Stimulated activated CD8-positive, alpha-beta memory T cell treated with anti-CD3 and anti-CD28 coated beads, Interleukin-12 subunit alpha, Interleukin-12 subunit beta, amount 100 ng/mL, for 4 hours (primary cell): Measurements from ENCODE around the gene HIVEP3.

Experiments used
- DNase-seq: peaks from one replicate; pipeline ENCODE4 v3.0.0-alpha.2; 2020; ENCODE audit warnings: low read depth

Gene HIVEP3

DNA sequence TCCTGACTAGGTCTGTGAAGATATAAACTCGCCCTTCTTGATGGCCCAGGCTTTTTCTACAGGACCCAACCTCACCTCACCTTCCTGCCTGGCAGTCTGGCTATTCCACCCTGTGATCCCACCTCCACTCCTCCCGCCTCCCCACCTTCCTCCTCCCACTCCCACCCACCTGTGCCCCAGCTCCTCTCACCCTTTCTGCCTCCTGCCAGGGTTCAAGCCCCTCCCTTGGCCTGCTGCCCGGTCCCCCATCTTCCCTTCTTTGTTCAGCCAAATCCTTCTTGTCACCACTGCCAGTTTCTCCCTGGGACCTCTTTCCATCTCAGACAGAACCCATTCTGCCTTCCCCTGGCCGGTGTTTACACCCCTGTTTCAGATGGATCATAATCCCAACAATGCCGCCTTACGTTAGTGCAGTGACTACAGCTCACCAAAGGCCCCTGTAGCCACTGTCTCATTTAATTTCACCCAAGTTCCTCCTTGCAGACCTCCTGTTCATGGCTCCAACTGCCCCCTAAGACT lies 306.7 kb downstream of the HIVEP3 start:
- DNase-seq = no peak

DNA sequence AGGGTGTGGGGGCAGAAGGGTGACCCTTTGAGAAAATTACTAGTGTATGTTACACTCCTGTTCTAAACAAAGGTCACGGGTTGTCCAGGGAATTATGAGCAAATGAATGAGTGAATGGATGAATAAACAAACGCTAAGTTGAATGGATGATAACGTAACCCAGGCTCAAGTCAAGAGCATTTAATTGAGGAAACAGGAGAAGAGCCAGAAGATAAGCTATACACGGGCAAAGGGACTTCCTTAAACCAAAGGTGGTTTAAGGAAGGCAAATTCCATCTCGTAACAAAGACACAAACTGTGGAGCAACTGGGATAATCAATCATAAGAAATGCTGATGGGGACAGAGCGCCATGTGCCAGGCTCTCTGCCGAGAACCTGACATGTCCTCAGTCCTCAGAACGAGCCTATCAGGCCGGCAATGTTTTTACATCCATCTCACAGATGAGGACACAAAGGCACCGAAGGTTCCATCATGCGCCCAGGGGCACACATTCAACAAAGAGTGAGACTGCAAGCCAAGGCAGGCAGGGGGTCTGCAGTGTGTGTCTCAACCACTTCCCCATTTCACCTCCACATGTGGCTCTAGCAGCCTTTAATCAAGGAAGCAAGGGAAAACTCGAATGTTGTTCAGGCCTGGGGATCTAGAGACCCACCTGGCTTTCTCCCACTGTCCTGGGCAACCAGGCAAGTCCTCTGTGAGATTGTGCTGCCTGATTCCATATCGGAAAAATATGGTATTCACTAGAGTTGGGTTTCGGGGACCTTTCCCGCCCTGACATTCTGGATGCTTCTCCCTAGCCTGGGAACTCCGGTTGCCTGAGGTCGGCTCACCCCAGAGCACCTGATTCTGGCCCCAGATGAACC lies 307.4 kb downstream of the HIVEP3 start:
- DNase-seq = no peak

DNA sequence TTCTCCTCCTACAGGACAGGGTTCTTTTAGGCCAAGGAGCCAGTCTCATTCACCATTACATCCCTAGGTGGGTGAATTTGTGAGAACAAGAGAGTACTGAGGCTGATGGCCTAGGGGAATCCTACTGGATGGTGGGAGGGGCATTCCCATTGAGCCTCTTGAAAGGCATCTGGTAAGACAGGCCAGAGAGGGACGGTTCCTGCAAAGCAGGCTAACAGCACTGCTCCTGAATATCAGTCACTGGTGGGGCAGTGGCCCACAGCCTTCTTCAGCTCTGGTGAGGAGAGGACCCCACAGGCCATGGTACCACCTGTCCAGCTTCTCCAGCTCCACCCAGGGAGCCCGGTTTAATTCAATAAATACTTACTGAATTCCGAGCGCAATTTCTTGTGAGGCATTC lies 308.4 kb downstream of the HIVEP3 start:
- DNase-seq = no peak

DNA sequence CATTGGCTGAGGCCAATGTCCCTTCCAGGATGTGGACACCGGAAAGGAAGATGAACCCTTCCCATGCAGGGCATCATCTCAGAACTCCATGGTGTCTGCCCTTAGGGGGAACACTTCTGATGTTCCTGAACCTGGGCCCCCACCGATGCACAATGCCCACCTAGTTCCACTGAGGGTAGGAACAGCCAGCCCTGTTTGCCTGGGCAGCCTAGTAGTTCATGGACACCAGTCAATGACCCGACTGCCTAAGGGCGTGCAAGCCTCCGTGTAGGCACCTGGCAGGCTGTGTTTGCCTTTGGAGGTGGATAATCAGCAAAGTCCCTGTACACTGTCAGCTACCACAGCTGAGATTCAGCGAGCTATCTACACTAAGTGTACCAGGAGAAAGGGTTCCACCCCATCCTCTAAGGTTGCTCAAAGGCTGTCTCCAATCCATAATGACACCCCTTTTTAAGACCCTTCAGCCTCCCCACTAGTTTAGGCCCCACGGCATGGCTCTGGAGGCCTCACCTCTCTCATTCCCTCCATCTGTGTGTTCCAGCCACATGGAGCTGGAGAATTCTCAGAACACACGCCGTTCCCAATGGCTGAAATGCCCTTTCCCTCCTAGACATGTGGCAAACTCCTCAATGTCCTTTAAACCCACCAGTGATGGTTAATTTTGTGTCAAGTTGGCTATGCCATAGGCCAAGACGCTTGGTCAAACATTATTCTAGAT lies 309.4 kb downstream of the HIVEP3 start:
- DNase-seq = no peak

DNA sequence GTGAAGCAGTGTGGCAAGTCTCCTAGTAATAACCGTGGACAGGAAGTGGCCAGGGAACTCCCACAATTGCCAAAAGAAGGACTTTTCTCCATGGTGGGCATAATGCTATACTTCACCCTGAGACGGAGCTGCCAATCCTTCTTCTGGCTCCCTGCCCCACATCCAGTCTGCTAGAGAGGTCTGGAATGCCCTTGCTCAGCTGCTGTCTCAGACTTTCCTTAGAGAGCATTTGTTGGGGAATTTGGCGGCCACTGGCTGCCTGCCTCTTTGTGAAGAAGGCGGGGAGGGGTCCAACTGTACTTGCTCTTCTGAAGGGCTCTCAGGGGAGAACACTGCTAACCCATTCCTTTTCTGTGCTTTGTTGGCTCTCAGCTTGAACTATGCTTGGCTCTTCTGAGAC lies 310.5 kb downstream of the HIVEP3 start:
- DNase-seq = no peak

DNA sequence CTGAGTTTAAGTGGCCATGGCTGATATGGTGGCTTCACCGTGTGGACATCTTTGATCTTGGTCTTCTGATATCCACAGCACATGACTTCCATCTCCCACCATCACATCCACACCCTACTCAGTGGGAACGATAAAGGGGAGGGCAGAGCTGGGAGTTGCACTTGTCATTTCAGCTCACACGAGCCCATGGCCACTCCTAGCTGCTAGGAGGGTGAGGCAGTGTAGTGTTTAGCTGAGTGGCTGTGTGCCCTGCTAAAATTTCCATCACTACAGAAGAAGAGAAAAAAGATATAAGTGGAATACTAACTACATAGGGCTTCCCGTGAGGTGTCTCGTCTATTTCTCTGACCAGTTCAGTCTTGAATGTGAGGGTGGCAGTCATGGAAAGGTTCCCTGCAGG lies 310.9 kb downstream of the HIVEP3 start:
- no peak for DNase-seq

DNA sequence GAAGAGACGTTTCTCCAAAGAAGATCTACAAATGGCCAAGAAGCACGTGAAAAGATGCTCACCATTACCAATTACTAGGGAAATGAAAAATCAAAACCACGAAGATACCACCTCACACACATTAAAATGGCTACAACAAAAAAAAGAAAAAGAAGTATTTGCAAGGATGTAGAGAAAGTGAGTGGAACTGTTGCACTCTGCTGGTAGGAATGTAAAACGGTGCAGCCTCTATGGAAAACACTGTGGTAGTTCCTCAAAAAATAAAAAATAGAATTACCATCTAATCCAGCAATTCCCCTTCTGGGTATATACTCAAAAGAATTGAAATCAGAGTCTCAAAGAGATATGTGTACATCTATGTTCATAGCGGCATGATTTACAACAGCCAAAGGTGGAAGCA lies 318.8 kb downstream of the HIVEP3 start:
- DNase-seq = no peak

DNA sequence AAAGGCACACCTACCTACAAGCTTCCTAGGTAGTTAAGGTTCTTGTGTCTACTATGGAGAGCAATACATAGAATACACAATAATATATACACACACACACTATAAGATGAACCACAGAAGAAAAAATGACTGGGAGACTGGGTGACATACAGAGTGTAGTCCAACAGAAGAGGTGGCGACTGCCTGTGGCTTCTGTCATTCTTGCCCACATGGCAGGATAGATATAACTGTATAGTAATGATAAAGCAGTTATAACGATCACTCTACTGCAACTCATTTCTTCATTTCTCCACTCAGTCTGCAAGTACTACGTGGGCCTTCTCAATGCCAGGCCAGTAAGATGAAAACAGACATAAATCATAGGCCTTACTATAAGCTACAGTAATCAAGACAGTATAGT lies 320.4 kb downstream of the HIVEP3 start:
- no peak for DNase-seq

DNA sequence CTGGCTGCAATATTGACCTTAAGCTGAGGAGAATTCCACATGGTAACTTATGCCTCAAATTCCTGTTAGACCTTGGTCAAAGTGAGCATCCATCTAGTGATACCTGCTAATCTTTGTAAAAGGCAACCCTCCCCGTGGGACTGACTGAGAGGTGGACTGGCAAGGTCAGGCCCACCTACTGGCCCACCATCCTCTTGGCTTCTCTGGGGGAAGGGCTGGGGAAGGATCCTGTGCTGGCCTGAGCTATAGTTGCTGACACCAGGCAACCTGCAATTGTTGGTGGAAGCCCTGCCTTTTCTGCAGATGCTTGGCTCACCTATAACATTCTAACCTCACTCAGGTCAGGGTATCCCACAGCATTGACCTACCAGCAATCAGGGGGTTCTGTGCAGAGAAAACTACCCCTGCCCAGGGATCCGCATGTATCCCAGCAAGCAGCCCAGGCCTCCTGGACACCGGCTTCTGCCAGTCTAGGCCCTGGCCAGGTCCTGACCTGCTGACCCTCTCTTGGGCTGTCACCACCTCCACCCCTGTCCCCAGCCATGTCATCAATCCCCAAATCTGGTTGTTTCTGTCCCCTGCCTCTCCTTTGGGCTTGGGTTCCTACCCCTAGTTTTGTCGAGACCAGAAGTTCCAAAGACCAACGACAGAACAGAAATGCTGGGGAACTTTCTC lies 326.1 kb downstream of the HIVEP3 start:
- DNase-seq = no peak

DNA sequence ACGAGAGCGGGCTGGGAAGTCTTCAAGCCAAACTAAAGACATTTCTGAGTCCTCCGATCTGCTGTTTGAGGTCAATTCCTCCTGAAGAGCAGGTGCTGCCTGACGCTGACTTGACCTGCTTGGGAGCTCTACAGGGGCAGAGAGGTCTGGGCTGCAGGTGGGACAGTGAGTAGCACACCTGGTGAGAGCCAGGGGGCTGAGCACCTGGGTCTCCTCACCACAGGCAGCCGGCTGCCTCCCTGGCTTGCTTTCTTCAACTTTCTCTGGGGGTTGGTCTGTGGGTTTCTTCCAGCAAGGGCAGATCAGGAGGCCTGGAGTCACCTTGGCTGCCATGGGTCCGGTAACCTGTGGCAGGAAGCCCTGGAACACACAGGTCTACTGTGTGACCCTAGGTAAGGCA lies 326.8 kb downstream of the HIVEP3 start:
- DNase-seq = no peak

DNA sequence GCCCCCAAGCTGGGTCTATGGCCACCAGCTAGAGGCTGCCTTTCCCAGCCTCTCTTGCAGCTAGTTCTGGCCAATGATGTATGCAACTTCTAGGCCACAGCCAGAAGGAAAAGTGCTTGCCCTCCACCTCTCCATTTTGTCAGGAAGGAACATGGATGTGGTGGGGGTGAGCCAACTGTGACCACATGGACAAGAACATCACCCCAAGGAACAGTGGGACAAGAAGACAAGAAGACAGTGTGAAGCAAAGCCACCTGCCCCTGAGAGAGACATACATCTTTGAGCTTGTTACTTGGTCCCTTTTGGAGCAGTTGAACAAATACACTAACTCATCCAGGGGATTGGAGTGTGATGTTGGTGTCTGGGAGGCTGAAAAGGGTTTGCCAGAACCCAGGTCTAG lies 328.4 kb downstream of the HIVEP3 start:
- no peak for DNase-seq

DNA sequence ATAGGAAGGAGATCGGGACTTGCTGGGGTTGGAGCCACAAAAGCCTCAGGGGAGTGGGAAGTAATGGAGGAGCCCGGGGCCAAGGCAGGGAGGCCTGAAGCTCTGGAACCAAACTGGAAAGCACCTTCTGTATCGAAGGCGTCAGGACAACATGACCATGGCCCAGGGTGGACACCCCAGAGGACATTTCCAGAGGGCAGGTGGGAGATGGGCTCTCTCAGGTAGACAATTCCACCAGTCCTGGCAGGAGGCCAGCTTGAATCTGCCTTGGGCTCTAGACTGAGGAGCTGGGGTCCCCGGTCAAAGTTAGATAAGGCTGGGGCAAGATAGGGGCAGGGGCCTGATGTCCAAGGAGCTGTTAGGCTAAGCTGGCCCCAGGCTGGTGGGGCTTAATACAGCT lies 329.3 kb downstream of the HIVEP3 start:
- no peak for DNase-seq

DNA sequence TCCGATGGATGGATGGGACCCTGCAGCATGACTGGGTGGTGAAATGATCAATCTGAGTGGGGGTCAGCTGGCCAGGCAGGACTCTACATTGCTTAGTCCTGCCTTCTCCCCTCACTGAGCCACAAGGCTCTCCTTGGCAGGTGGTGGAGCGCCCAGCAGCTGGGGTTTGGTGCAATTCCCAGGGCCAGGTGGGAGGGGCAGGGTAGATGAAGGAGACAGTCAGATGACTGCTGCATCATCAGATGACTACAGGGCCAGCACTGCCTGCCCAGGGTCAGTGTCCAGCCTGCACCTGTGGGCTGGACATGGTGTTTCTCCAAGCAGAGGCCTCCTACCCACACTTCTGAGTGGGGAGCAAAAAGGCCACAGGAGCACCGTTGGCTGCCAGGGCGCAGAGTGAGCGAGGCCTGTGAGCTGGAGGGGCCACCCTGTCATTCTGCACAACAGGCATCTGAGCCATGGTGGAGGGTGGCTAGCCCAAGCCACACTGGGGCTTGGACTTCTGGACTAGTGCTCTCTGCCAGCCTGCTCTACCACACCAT lies 330.3 kb downstream of the HIVEP3 start:
- no peak for DNase-seq

DNA sequence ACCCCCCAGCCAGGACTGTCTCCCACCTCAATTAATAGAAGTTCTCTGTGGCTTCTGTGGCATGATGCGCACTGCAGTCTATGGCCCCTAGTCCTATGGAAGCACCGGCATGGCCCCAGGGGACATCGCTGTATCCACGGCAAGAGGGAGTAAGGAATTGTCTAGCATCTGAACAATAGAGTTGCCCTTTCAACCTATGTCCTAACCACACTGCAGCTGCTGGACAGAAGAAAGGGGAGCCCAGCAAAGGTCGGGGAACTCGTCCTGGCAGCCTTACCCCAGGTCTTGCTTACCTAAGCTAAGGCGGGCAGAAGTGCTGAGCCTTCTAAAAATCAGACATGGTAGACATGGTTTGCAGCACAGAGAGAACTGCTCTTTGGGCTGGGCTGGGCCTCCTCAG lies 330.9 kb downstream of the HIVEP3 start:
- DNase-seq = no peak

DNA sequence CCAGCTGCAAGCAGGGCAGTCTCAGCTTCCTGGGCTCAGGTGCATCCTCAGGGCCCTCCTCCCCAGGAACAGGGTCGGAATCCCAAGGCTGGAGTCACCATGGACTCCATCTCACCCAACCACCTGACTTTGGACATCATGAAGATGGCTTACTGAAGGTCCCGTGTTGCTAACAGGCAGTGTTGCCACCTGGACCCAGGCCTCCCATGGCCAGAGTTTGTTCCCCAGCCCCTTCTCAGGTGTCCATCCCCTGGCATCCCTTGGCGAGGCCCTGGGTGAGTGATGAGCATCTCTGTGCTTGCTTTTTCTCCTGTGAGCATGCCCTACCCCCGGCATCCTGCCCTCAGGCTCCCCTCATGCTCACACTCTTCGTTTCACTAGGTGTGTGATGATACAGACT lies 332.5 kb downstream of the HIVEP3 start:
- DNase-seq = no peak

DNA sequence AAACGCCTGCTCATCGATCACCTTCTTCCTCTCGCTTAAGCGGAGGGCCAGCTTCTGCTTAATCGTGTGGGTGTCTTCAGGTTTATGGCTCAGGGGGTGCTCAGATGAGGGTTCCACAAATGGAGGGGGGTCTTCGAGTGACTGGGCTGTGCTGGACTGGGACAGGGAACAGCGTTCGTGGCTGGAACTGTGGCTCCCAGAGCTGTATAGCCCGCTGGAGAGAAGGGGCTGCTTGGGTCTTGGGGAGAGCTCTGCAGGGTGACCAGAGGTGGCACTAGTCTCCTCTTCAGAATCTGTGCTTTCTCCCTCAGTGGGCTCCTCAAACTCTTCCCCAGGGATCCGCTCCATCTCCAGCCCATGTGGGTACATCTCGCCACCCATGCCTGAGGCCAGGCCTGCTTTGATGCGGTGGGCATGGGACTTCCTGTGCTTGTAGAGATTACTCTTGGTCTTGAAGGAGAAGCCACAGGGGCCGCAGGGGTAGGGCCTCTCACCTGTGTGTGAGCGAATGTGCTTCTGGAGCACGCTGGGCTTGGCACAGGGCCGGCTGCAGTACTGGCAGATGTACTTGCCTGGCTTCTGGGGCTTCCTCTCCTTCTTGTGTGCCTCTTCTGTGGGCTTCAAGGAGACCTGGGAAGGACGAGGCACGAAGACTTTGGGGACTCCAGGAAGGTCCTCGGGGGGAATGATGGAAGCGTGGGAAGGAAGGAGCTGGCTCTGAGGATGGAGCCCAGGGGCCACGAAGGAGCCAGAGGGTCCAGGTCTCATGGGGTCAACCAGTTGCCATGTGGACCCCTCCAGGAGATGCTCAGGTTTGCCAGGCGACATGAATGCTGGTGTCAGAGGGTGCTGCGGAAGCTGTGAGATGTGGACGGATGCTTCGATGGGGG lies 334.8 kb downstream of the HIVEP3 start:
- no peak for DNase-seq

DNA sequence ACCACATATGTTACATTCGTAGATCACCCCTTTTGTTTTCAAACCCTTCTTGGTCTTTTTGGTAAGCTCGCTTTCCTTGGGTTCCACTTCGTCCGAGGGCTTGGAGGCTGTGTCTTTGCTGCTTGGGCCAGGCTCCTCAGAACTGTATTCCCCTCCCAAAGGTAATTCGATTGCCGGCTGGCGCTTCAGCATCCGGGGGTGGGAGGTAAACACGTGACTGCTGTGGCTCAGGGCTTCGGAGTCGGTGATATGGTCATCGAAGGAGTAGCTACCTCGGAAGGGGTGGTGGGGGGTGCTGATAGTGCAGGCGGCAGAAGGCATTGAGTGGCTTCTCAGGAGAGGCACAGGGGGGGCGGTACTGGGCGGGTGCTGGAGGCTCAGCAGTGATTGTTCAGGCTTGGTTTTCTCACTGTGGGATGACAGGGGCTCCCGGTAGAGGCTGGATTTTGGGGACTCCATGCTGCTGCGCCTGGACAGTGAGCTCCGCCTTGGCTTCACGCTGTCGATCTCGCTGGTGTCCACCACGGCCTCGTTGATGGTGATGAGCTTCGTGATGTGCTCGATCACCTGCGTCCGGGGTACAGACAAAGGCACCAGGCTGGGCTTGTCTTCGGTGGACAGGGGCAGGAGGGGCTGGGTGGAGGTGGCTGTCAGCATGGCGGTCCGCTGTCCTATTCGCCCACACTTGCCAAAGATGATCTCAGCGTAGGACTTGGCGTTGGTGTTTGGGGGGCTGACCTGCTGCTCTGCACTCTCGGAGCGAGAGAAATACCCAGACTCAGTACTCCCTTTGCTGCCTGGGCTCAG lies 335.7 kb downstream of the HIVEP3 start:
- DNase-seq = no peak

DNA sequence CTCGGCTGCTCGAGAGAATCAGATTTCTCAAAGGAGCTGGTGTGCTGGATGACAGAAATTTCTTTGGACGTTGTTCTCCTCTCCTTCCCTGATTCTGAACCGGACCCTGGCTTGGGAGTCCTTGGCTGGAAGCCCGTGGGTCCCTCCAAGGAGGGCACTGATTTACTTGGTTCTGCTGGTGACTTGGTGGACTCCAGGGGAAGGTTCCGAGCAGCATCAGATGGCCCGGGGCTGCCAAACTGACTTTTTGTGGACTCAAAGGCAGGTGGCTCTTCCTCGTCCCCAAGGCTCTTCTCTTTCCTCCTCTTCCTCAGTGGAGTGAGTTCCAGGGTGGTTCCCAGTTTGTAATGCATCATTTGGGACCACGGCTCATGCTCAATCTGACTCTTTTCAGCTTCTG lies 336.4 kb downstream of the HIVEP3 start:
- no peak for DNase-seq

DNA sequence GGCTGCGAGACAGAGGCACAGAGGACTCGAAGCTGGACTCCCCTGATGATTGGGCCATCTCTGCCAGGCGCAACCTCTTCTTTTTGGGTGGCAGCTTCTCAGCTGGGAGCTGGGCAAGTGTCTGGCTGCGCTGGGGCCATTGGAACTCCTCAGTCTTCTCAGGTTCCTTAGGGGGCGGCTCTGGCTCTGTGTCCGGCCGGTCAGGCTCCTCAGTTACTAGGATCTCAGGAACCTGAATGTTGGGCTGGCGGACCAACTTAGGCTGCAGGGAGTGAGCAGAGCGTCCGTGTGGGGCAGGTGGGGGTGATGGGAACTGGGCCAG lies 336.8 kb downstream of the HIVEP3 start:
- DNase-seq = no peak

DNA sequence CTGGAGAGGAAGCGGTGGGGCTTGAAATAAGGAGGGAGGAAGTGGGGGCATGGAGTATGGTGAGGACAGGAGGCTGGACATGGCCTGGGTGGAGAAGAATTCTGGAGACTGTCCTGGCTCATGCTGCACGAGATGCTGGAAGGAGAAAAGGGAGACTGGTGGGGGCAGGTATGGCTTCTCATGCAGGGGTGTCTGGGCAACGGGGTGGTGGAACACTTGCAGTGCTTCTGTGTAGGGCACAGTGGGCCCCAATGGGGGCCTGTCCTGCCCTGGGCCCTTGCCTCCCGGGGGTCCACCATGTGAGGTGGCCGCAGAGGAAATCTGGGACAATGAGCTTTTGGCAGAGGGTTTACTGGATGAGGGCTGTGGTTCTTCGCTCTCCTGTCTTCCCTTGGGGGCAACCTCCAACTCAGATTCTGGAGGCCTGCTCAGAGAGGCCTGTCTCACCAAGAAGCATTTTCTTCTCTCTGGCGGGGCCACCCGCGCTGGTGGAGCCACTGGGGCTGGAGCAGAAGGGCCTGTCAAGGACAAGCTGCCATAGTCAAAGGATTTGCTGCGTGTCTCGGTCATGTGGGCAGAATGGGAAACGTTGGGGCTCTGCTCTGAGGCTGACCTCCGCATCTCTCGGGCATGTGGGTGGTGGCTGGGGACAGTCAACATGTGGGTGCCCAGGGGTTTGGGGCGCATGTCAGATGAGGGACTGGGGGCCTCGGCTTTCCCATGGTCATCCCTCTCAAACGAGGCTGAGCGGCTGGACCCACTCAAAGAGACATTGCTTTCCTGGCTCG lies 337.3 kb downstream of the HIVEP3 start:
- DNase-seq = no peak
